ENCODE results near the gene C1QTNF7. TPM values are rescaled to one million over a fixed set of nuclear protein-coding genes. Genes with fewer than 3 reads are reported as not detected.

Gene C1QTNF7
- total and polyA plus RNA-seq, 2 of the 13 experiments (the other 11 are each of a cell fraction or from before 2014, with no cell fraction given) = not detected

GRCh38 chr4:15378493-15378892 is 49.3 kb upstream of the C1QTNF7 start:
- no peaks in the 10 kb centered on the region for H3K79me2 ChIP-seq (ENCODE audit: insufficient read depth, low read length)
- H3K27ac ChIP-seq (ENCODE audit: extremely low read length, insufficient read depth, low read length) = no peak overlapping the region
- in situ Hi-C loops (cut with HindIII; ENCODE audit: extremely low pct_ligation_motif_present, low pct_unique_long_range_greater_than_20kb) = no loop called here
- ChIA-PET CTCF (ENCODE audit: low intra/inter-chr PET ratio, low total read pairs) (no interaction called here), POLR2A (no interaction called here)
- intact Hi-C loops (cut with micrococcal nuclease; ENCODE audit: unreplicated experiment) = no loop called here
- no peak overlapping the region for H3K9ac ChIP-seq (ENCODE audit: insufficient read depth, low read depth, low read length)
- H2AFZ ChIP-seq (ENCODE audit: low read length) = no peak overlapping the region
- H3K9me3 ChIP-seq (ENCODE audit: low read length) = no peaks in the 10 kb centered on the region
- WGBS (ENCODE audit: low lambda C conversion rate) = 0% methylated on average over 1 of the region's 1 CpG
- no TSS peak for BruUV-seq (replicated peaks)
- H3K4me2 ChIP-seq (ENCODE audit: low read depth, low read length) = no peak overlapping the region
- FAIRE-seq (no peak), ATAC-seq (no peak), DNase-seq (ENCODE audit: low spot score) (no peak)
- 0 out of 5 replicates have a peak, but pooled peaks cover 0 to 3% of the 10 kb centered on the region in 2 experiments for H3K27me3 ChIP-seq (ENCODE audit: control insufficient read depth in 1 of 2, insufficient read depth in 2 of 2, low read length in 2 of 2)
- H3K4me3 ChIP-seq (replicated peaks in 1 of 3; ENCODE audit: insufficient read depth in 1 of 3, low read depth in 2 of 3, low read length in 3 of 3) = no peak overlapping the region
- H3K4me1 ChIP-seq (ENCODE audit: insufficient read depth, low read length) = no peaks in the 10 kb centered on the region
- TF ChIP-seq ELF4 (CRISPR knock-in tag; IDR thresholded peaks at IDR 0.05; ENCODE audit: borderline replicate concordance) (no peak), ZFY (CRISPR knock-in tag; IDR thresholded peaks at IDR 0.05) (no peak), ZNF407 (CRISPR knock-in tag; IDR thresholded peaks at IDR 0.05; ENCODE audit: not compliant biosample characterization) (no peak), CENPX (CRISPR knock-in tag; IDR thresholded peaks at IDR 0.05) (no peak), MAFF (IDR thresholded peaks at IDR 0.05; ENCODE audit: low read depth, low read length) (no peak), ZC3H4 (CRISPR knock-in tag; IDR thresholded peaks at IDR 0.05; ENCODE audit: borderline replicate concordance) (no peak), RBFOX2 (IDR thresholded peaks at IDR 0.05; ENCODE audit: low read depth, low read length) (no peak), ZNF670 (CRISPR knock-in tag; IDR thresholded peaks at IDR 0.05; ENCODE audit: borderline replicate concordance) (no peak), ZNF224 (CRISPR knock-in tag; IDR thresholded peaks at IDR 0.05) (no peak), ZNF20 (CRISPR knock-in tag; IDR thresholded peaks at IDR 0.05) (no peak), NR2F2 (IDR thresholded peaks at IDR 0.05; ENCODE audit: borderline replicate concordance, low read depth) (no peak), ZBTB7A (CRISPR knock-in tag; IDR thresholded peaks at IDR 0.05) (no peak), SCMH1 (CRISPR knock-in tag; IDR thresholded peaks at IDR 0.05; ENCODE audit: borderline replicate concordance) (no peak), TFDP2 (CRISPR knock-in tag; IDR thresholded peaks at IDR 0.05) (no peak)
- H3K36me3 ChIP-seq (replicated peaks in 1 of 2; ENCODE audit: control insufficient read depth in 1 of 2, insufficient read depth in 2 of 2, low read length in 2 of 2) = no peaks in the 10 kb centered on the region
- no peaks in the 10 kb centered on the region for H4K20me1 ChIP-seq (ENCODE audit: insufficient read depth, low read length)
